IPS-15b (cell line): ENCODE data around the gene CDH23.

ENCODE experiments used
- H3K27me3 ChIP-seq: one replicate; pipeline ENCODE4 v1.6.1; 2013; ENCODE audit warnings: low read length; ENCODE audit not compliant: control insufficient read depth, insufficient read depth
- H3K36me3 ChIP-seq: one replicate; pipeline ENCODE4 v1.6.1; 2013; ENCODE audit warnings: low read length; ENCODE audit not compliant: control insufficient read depth, insufficient read depth
- H3K4me1 ChIP-seq: one replicate; pipeline ENCODE4 v1.6.1; 2013; ENCODE audit warnings: mild to moderate bottlenecking, low read length; ENCODE audit not compliant: control insufficient read depth, insufficient read depth
- H3K4me3 ChIP-seq: one replicate; pipeline ENCODE4 v1.5.1; 2013; ENCODE audit warnings: low read depth, low read length
- H3K9ac ChIP-seq: one replicate; pipeline ENCODE4 v1.6.1; 2013; ENCODE audit warnings: low read depth, mild to moderate bottlenecking, low read length
- H3K9me3 ChIP-seq: one replicate; pipeline ENCODE4 v1.6.1; 2013; ENCODE audit warnings: mild to moderate bottlenecking, low read length; ENCODE audit not compliant: control insufficient read depth, insufficient read depth

The CDH23 gene

GRCh38 chr10:71427246-71427645 lies 30.5 kb downstream of the CDH23 start:
- H3K9me3 ChIP-seq: no peaks in the 10 kb centered on the region
- no peak overlapping the region for H3K9ac ChIP-seq
- H3K36me3 ChIP-seq: no peaks in the 10 kb centered on the region
- H3K27me3 ChIP-seq: no peaks in the 10 kb centered on the region
- no peak overlapping the region for H3K4me3 ChIP-seq
- H3K4me1 ChIP-seq: no peaks in the 10 kb centered on the region

DNA sequence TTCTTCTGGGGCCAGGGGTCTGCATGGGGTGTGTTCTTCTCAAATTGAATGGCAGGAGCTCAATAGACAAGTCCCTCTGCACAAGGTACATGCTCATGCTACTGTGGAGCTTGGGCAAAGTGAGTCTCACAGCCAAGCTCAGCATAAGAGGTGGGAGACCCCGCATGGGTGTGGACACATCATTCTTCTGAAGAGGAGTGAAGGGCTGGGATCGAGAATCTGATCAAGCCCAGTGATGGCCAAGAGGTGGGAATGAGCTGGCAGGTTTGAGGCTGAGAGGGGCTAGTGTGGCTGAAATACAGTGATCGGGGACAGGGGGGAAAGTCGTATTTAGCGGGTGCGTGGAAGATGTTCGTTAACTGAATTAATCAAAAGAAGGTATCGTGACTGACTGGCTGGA lies 32.6 kb downstream of the CDH23 start:
- H3K9ac ChIP-seq: no peak overlapping the region
- H3K36me3 ChIP-seq: no peaks in the 10 kb centered on the region
- no peaks in the 10 kb centered on the region for H3K27me3 ChIP-seq
- H3K9me3 ChIP-seq: no peaks in the 10 kb centered on the region
- H3K4me1 ChIP-seq: no peaks in the 10 kb centered on the region
- no peak overlapping the region for H3K4me3 ChIP-seq

GRCh38 chr10:71429929-71430328 lies 33.2 kb downstream of the CDH23 start:
- H3K9me3 ChIP-seq: no peaks in the 10 kb centered on the region
- H3K9ac ChIP-seq: no peak overlapping the region
- H3K4me1 ChIP-seq: no peaks in the 10 kb centered on the region
- H3K27me3 ChIP-seq: no peaks in the 10 kb centered on the region
- H3K36me3 ChIP-seq: no peaks in the 10 kb centered on the region
- no peak overlapping the region for H3K4me3 ChIP-seq

- Histone ChIP-seq H3K9me3 (no peaks in the 10 kb centered on the region), H3K9ac (no peak overlapping the region), H3K4me1 (no peaks in the 10 kb centered on the region), H3K27me3 (no peaks in the 10 kb centered on the region), H3K36me3 (no peaks in the 10 kb centered on the region), H3K4me3 (no peak overlapping the region)
Observed at GRCh38 chr10:71431239-71432100, 34.8 kb downstream of the CDH23 start.

- Histone ChIP-seq H3K9me3 (no peaks in the 10 kb centered on the region), H3K9ac (no peak overlapping the region), H3K4me1 (no peaks in the 10 kb centered on the region), H3K4me3 (no peak overlapping the region), H3K36me3 (no peaks in the 10 kb centered on the region), H3K27me3 (no peaks in the 10 kb centered on the region)
Observed at GRCh38 chr10:71432101-71432905, 35.6 kb downstream of the CDH23 start.

DNA sequence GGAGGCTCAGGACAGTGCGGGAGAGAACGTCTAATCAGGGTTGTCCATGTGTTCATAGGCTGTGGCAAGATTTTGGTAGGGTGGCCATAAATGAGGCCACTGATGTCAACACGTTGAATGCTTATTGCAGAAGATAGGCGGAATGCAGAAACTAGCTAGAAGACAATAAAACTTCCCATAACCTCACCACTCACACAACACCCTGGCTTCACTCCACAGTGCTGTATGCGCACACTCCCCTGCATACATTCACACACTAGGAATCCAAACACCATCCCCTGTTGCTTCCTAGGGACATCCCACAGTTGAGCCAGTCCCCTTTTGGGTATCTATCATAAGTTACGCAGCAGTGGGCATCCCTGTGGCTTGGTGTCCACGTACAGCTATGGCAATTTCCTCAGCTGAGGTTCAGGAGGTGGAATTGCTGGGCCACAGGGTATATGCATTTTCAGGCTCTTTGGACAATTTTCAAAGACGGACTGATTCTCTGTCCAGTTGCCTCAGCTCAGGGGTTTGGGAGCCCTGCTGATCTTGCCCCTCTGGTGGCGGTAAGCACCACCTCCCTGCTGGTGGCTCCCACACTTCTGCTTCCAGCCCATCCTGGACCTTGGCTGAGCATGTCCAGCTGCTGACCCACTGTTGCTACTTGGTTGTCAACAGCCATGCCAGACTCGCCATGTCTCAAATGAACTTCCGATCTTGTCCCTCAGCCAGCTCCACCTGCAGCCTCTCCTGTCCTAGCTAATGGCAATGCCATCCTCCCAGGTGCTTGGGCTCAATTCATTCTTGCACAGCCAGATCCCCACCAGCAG lies 36.4 kb downstream of the CDH23 start:
- no peaks in the 10 kb centered on the region for H3K27me3 ChIP-seq
- no peak overlapping the region for H3K9ac ChIP-seq
- H3K4me3 ChIP-seq: no peak overlapping the region
- H3K4me1 ChIP-seq: no peaks in the 10 kb centered on the region
- no peaks in the 10 kb centered on the region for H3K9me3 ChIP-seq
- no peaks in the 10 kb centered on the region for H3K36me3 ChIP-seq

DNA sequence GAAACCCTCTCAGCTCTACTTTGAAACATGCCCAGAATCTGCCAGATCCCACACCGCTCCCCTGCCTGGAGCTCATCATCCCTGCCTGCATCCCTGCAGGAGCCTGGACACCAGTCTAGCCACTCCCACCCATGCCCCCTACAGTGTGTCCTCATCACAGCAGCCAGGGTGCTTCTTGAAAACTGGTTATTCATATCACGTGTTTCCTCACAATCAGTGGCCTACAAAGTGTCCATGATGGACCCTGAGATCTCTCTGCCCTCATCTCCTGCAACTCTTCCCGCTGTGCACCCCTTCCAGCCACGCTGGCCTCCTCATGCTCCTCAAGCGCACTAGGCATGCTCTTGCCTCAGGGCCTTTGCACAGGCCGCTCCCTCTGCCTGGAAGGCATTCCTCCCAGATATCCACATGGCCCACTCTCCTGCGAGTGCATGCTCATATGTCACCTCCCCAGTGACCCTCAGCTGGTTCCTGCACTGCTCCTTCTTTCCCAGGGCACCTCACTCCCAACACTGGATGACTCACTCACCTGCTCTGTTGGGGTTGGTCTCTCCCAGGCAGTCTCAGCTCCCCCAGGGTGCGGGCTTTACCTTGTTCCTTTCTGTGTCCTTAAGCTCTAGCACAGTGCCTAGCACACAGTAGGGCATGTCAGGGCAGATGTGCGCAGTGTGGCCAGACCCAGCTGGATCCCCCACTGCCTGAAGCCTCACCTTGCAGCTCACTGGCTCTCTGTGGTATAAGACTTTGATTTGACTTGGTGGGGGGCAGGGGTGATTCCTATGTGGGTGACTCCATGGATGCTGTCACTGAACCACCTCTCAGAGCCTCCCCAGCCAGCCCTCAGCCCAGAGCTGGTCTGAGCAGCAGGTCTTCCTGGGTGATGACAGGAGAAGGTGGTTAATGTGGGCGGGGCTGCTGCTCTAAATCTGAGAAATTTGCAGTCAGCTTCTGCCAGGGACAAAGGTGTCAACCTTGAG lies 37.3 kb downstream of the CDH23 start:
- Histone ChIP-seq H3K4me1 (no peaks in the 10 kb centered on the region), H3K27me3 (no peaks in the 10 kb centered on the region), H3K9me3 (no peaks in the 10 kb centered on the region), H3K4me3 (no peak overlapping the region), H3K36me3 (no peaks in the 10 kb centered on the region), H3K9ac (no peak overlapping the region)

- Histone ChIP-seq H3K4me3 (no peak overlapping the region), H3K4me1 (no peaks in the 10 kb centered on the region), H3K36me3 (no peaks in the 10 kb centered on the region), H3K9ac (no peak overlapping the region), H3K27me3 (no peaks in the 10 kb centered on the region), H3K9me3 (no peaks in the 10 kb centered on the region)
Observed at GRCh38 chr10:71434760-71435394, 38.2 kb downstream of the CDH23 start.

DNA sequence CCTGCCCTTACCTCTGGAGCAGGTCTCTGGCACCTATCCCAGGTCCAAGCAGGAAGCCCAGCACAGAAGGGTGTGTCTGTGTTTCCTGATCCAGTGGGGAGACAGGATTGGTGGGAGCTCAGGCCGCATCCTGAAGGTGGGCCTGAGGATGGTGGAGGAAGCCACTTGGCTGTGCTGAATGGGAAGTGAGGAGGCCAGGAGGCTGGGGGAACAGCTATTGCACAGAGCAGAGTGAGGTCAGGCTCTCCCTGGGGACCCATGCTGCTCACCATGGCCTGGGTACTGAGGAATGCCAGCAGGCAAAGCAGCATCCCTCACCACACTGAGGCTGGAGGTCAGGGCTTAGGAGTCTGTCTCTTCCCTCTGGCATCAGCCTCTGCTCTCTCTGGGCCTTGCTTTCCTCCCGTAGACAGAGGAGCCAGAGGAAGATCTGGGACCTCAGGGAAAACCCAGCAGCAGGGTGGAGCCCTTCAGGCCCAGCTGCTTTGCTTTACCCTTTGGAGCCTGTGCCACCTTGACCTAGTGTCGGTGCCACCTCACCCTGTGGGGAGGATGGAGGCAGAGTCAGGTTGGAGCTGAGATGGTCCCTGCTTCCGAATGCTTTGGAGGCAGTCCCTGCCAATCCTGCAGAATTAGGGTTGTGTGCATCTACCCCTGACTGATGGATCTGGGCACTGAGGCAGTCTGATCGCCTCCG lies 39.0 kb downstream of the CDH23 start:
- H3K4me3 ChIP-seq: no peak overlapping the region

More for the DNA sequence above, 39.0 kb downstream of the CDH23 start:
- Histone ChIP-seq H3K4me1 (no peaks in the 10 kb centered on the region), H3K36me3 (no peaks in the 10 kb centered on the region), H3K27me3 (no peaks in the 10 kb centered on the region), H3K9ac (no peak overlapping the region), H3K9me3 (no peaks in the 10 kb centered on the region)
